GM12878 (cell line): Measurements from ENCODE around the gene LDLRAD3. TPM values are rescaled to one million over a fixed set of nuclear protein-coding genes. Genes with fewer than 3 reads are reported as not detected.

ENCODE experiments used
- ATF2 ChIP-seq: IDR thresholded peaks from 2 replicates; pipeline ENCODE4 v1.6.1; 2012; ENCODE audit warnings: low read length, inconsistent platforms
- ATF3 ChIP-seq: IDR thresholded peaks from 2 replicates; pipeline ENCODE4 v1.6.1; 2011; ENCODE audit warnings: low read depth, mild to moderate bottlenecking, low read length, moderate library complexity, borderline replicate concordance; ENCODE audit errors: extremely low read depth
- BCL11A ChIP-seq: IDR thresholded peaks from 2 replicates; pipeline ENCODE4 v1.6.1; 2011; ENCODE audit warnings: low read depth, low read length
- BCL3 ChIP-seq: IDR thresholded peaks from 2 replicates; pipeline ENCODE4 v1.6.1; 2011; ENCODE audit warnings: borderline replicate concordance, low read depth, mild to moderate bottlenecking, moderate library complexity, low read length; ENCODE audit not compliant: insufficient read depth, poor library complexity, severe bottlenecking
- CHD2 ChIP-seq: IDR thresholded peaks from 2 replicates; pipeline ENCODE4 v1.6.1; 2011; ENCODE audit warnings: low read depth, low read length, improper control_type of control experiment, borderline replicate concordance
- FOXM1 ChIP-seq: IDR thresholded peaks from 2 replicates; pipeline ENCODE4 v1.6.1; 2012; ENCODE audit warnings: low read depth, mild to moderate bottlenecking, inconsistent platforms, low read length, moderate library complexity
- JUND ChIP-seq: IDR thresholded peaks from 2 replicates; pipeline ENCODE4 v1.6.1; 2012; ENCODE audit warnings: low read depth, mild to moderate bottlenecking, low read length, improper control_type of control experiment, moderate library complexity
- KDM1A ChIP-seq: fragments of 200-600 bp; sonication (generic); IDR thresholded peaks from 2 replicates; pipeline ENCODE4 v1.6.1; 2016; ENCODE audit warnings: borderline replicate concordance
- MEF2B ChIP-seq: fragments of 450-650 bp; IDR thresholded peaks from 2 replicates; pipeline ENCODE4 v1.6.1; 2018; ENCODE audit warnings: mild to moderate bottlenecking, moderate library complexity; ENCODE audit not compliant: partially characterized antibody, poor library complexity, severe bottlenecking
- MLLT1 ChIP-seq: fragments of 450-650 bp; IDR thresholded peaks from 2 replicates; pipeline ENCODE4 v1.6.1; 2016; ENCODE audit warnings: mild to moderate bottlenecking
- PAX8 ChIP-seq: fragments of 450-650 bp; IDR thresholded peaks from 2 replicates; pipeline ENCODE4 v1.6.1; 2017; ENCODE audit warnings: mild to moderate bottlenecking, moderate library complexity
- POLR2AphosphoS5 ChIP-seq: IDR thresholded peaks from 2 replicates; pipeline ENCODE4 v1.6.1; 2011; ENCODE audit warnings: mild to moderate bottlenecking, low read length, inconsistent platforms
- PRDM15 ChIP-seq: fragments of 450-650 bp; formaldehyde crosslinking; IDR thresholded peaks from 2 replicates; pipeline ENCODE4 v1.4.0; 2020; ENCODE audit warnings: mild to moderate bottlenecking, moderate library complexity
- RCOR1 ChIP-seq: conservative IDR thresholded peaks from 2 replicates; pipeline ENCODE4 v1.6.1; 2012; ENCODE audit warnings: low read depth, low read length, improper control_type of control experiment
- RFX5 ChIP-seq: IDR thresholded peaks from 2 replicates; pipeline ENCODE4 v1.6.1; 2011; ENCODE audit warnings: low read depth, low read length, improper control_type of control experiment
- SKIL ChIP-seq: fragments of 450-650 bp; IDR thresholded peaks from 2 replicates; pipeline ENCODE4 v1.6.1; 2017; ENCODE audit warnings: mild to moderate bottlenecking, low read depth, inconsistent platforms; ENCODE audit not compliant: poor library complexity, severe bottlenecking
- SMAD1 ChIP-seq: fragments of 450-650 bp; IDR thresholded peaks from 2 replicates; pipeline ENCODE4 v1.6.1; 2018; ENCODE audit warnings: mild to moderate bottlenecking, low read depth; ENCODE audit not compliant: partially characterized antibody
- SMC3 ChIP-seq: IDR thresholded peaks from 2 replicates; pipeline ENCODE4 v1.6.1; 2011; ENCODE audit warnings: low read length, improper control_type of control experiment, borderline replicate concordance
- WRNIP1 ChIP-seq: IDR thresholded peaks from 2 replicates; pipeline ENCODE4 v1.6.1; 2011; ENCODE audit warnings: low read depth, low read length, improper control_type of control experiment, borderline replicate concordance
- polyA plus RNA-seq, 11 experiments: library from polyadenylated mRNA; depleted of rRNA in 4 of 11; unstranded in 6 of 11; stranded (reverse) in 5 of 11; fragments of >200 nt; fragmentation: Nextera tagmentation in 4 of 11; fragmentation: Illumina TruSeq in 1 of 11; extraction: Ambion mirVana in 4 of 11; extraction: Trizol in 1 of 11; gene quantifications; 1 replicate in 1 of 11; 2 replicates in 10 of 11; pipeline versions ENCODE4 v1.2.1 to v1.2.3, GENCODE V29; 2011 to 2016; ENCODE audit warnings: inconsistent platforms in 2 of 11, missing spikeins in 2 of 11, low read depth in 1 of 11
- total RNA-seq, 4 experiments: library from RNA; depleted of rRNA in 3 of 4; stranded (reverse); fragments of >200 nt in 3 of 4; fragmentation: Illumina TruSeq in 1 of 4; extraction: Trizol in 1 of 4; gene quantifications; 2 replicates each; pipeline versions ENCODE4 v1.2.1 to v1.2.3, GENCODE V29; 2013 to 2021

Gene LDLRAD3
- total and polyA plus RNA-seq, 10 of the 15 experiments (the other 5 are each of a cell fraction or from before 2014, with no cell fraction given), result 2.5 to 17.2 (median 10.7) TPM

GRCh38 chr11:36149538-36150242, 205.8 kb downstream of the LDLRAD3 start (continued):
- TF ChIP-seq SKIL (no peak), RFX5 (no peak), SMC3 (peak; percentile 53), FOXM1 (peak; percentile 40; the same call in 1 of the 2 replicates), KDM1A (no peak), MEF2B (no peak), WRNIP1 (no peak), SMAD1 (no peak), CHD2 (no peak), JUND (no peak), BCL11A (no peak), POLR2AphosphoS5 (no peak), PRDM15 (CRISPR knock-in tag) (no peak), PAX8 (no peak), MLLT1 (no peak), ATF2 (no peak), BCL3 (peak; percentile 67), RCOR1 (no peak), ATF3 (peak; percentile 45; the same call in 1 of the 2 replicates)
